GM12878 (cell line): Measurements from ENCODE around the gene KIF21A. TPM values are rescaled to one million over a fixed set of nuclear protein-coding genes. Genes with fewer than 3 reads are reported as not detected.

ENCODE experiments used
- ATAC-seq: fragments of 200-7000 bp; cut with Tn5 transposase; 3 replicates; pipeline ENCODE4 v1.9.1; 2020; ENCODE audit warnings: mild to moderate bottlenecking, moderate library complexity
- BruUV-seq: library from RNA; stranded (reverse); fragments of 400-500 nt; replicated peaks from 2 replicates; lab custom pipeline; 2021; lab: Mats Ljungman, UMichigan
- CTCF ChIA-PET: fragments of 300-600 bp; sonication (Branson Sonifier 250); formaldehyde crosslinking; extraction: SDS; loops from one replicate; lab custom pipeline; 2021; ENCODE audit warnings: inconsistent platforms; lab: Yijun Ruan, JAX
- POLR2A ChIA-PET: fragments of 350-600 bp; formaldehyde crosslinking; extraction: SDS; loops from one replicate; lab custom pipeline; 2021; ENCODE audit warnings: inconsistent platforms; lab: Charles Lee
- RAD21 ChIA-PET: fragments of 300-600 bp; sonication (Branson Sonifier 250); formaldehyde crosslinking; loops from one replicate; lab custom pipeline; 2023; ENCODE audit warnings: antibody characterized with exemption; ENCODE audit not compliant: unreplicated experiment; lab: Charles Lee
- SMC1A ChIA-PET: fragments of 300-600 bp; sonication (Branson Sonifier 250); formaldehyde crosslinking; loops from one replicate; lab custom pipeline; 2023; ENCODE audit not compliant: unreplicated experiment, uncharacterized antibody; lab: Charles Lee
- DNase-seq: peaks from one replicate; pipeline ENCODE4 v3.0.0-alpha.2; 2011; ENCODE audit warnings: low read depth, low spot score
- FAIRE-seq: peaks from 3 replicates; lab custom pipeline; 2011; peaks lifted over from hg19 to GRCh38; lab: Jason Lieb, UNC
- H2AFZ ChIP-seq: 2 replicates; pipeline ENCODE4 v1.6.0; 2011; ENCODE audit warnings: low read depth, low read length, control low read depth; ENCODE audit not compliant: control insufficient read depth
- H3K27ac ChIP-seq: 2 replicates; pipeline ENCODE4 v1.5.1; 2011; ENCODE audit warnings: control low read depth; ENCODE audit not compliant: control insufficient read depth, insufficient read depth
- H3K27me3 ChIP-seq, 2 experiments: replicated peaks in 1 of 2; 2 replicates each; pipeline versions ENCODE4 v1.6.0 to v1.6.1; 2011; ENCODE audit warnings: low read length in 1 of 2; ENCODE audit not compliant: control insufficient read depth in 2 of 2, insufficient read depth in 2 of 2
- H3K36me3 ChIP-seq, 2 experiments: 2 replicates each; pipeline ENCODE4 v1.5.1; 2011; ENCODE audit warnings: low read length in 1 of 2; ENCODE audit not compliant: control insufficient read depth in 2 of 2, insufficient read depth in 2 of 2
- H3K4me1 ChIP-seq: 2 replicates; pipeline ENCODE4 v1.6.1; 2011; ENCODE audit warnings: mild to moderate bottlenecking, low read length, moderate library complexity, mixed read lengths; ENCODE audit not compliant: control insufficient read depth, insufficient read depth
- H3K4me2 ChIP-seq: 2 replicates; pipeline ENCODE4 v1.6.0; 2011; ENCODE audit warnings: control low read depth; ENCODE audit not compliant: control insufficient read depth, insufficient read depth
- H3K4me3 ChIP-seq: fragments of 200-600 bp; sonication (generic); 2 replicates; pipeline ENCODE4 v1.5.1; 2016
- H3K79me2 ChIP-seq: 2 replicates; pipeline ENCODE4 v1.6.0; 2011; ENCODE audit warnings: low read length; ENCODE audit not compliant: control insufficient read depth, insufficient read depth
- H3K9ac ChIP-seq: 2 replicates; pipeline ENCODE4 v1.8.0; 2011; ENCODE audit warnings: low read length, control low read depth, mixed read lengths; ENCODE audit not compliant: control insufficient read depth, insufficient read depth
- H3K9me3 ChIP-seq: replicated peaks from 3 replicates; pipeline ENCODE4 v1.5.1; 2011; ENCODE audit warnings: mild to moderate bottlenecking, low read length; ENCODE audit not compliant: control insufficient read depth, insufficient read depth
- H4K20me1 ChIP-seq: 2 replicates; pipeline ENCODE4 v1.6.0; 2011; ENCODE audit not compliant: control insufficient read depth, insufficient read depth
- E2F8 ChIP-seq: fragments of 450-650 bp; IDR thresholded peaks from 2 replicates; pipeline ENCODE4 v1.6.1; 2018; ENCODE audit warnings: mild to moderate bottlenecking, low read depth, moderate library complexity; ENCODE audit not compliant: partially characterized antibody
- HCFC1 ChIP-seq: fragments of 150-350 bp; IDR thresholded peaks from 2 replicates; pipeline ENCODE4 v1.6.1; 2014; ENCODE audit warnings: low read length
- HSF1 ChIP-seq: fragments of 150-350 bp; IDR thresholded peaks from 2 replicates; pipeline ENCODE4 v1.6.1; 2014; ENCODE audit warnings: mild to moderate bottlenecking, low read depth, low read length
- PBX3 ChIP-seq: IDR thresholded peaks from 2 replicates; pipeline ENCODE4 v1.6.1; 2011; ENCODE audit warnings: mild to moderate bottlenecking, low read depth, low read length, moderate library complexity; ENCODE audit not compliant: insufficient replicate concordance
- POLR2AphosphoS5 ChIP-seq: IDR thresholded peaks from 2 replicates; pipeline ENCODE4 v1.6.1; 2011; ENCODE audit warnings: mild to moderate bottlenecking, low read length, inconsistent platforms
- SKIL ChIP-seq: fragments of 450-650 bp; IDR thresholded peaks from 2 replicates; pipeline ENCODE4 v1.6.1; 2017; ENCODE audit warnings: mild to moderate bottlenecking, low read depth, inconsistent platforms; ENCODE audit not compliant: poor library complexity, severe bottlenecking
- in situ Hi-C: fragments of 300-500 bp; cut with MboI; formaldehyde crosslinking; loops from 9 replicates; pipeline ENCODE4 v1.14.3; 2018; ENCODE audit warnings: mixed read lengths
- intact Hi-C: fragments of 100-400 bp; cut with micrococcal nuclease; formaldehyde crosslinking; loops from one replicate; pipeline ENCODE4 v1.14.2; 2022; ENCODE audit not compliant: unreplicated experiment
- polyA plus RNA-seq, 11 experiments: library from polyadenylated mRNA; depleted of rRNA in 4 of 11; unstranded in 6 of 11; stranded (reverse) in 5 of 11; fragments of >200 nt; fragmentation: Nextera tagmentation in 4 of 11; fragmentation: Illumina TruSeq in 1 of 11; extraction: Ambion mirVana in 4 of 11; extraction: Trizol in 1 of 11; gene quantifications; 1 replicate in 1 of 11; 2 replicates in 10 of 11; pipeline versions ENCODE4 v1.2.1 to v1.2.3, GENCODE V29; 2011 to 2016; ENCODE audit warnings: inconsistent platforms in 2 of 11, missing spikeins in 2 of 11, low read depth in 1 of 11
- total RNA-seq, 4 experiments: library from RNA; depleted of rRNA in 3 of 4; stranded (reverse); fragments of >200 nt in 3 of 4; fragmentation: Illumina TruSeq in 1 of 4; extraction: Trizol in 1 of 4; gene quantifications; 2 replicates each; pipeline versions ENCODE4 v1.2.1 to v1.2.3, GENCODE V29; 2013 to 2021

The KIF21A gene
- total and polyA plus RNA-seq, 10 of the 15 experiments (the other 5 are each of a cell fraction or from before 2014, with no cell fraction given), result 21.3 to 42.1 (median 24.5) TPM

- no peak for TF ChIP-seq E2F8
- TF ChIP-seq HSF1, result no peak
- TF ChIP-seq PBX3, result no peak
- TF ChIP-seq POLR2AphosphoS5, result no peak
- TF ChIP-seq HCFC1, result no peak
These were observed 133.4 kb downstream of the KIF21A start (continued) for GRCh38 chr12:39309516-39309915.

GRCh38 chr12:39301422-39301821 lies 141.5 kb downstream of the KIF21A start:
- no peak for FAIRE-seq
- Histone ChIP-seq H3K9me3 (no peaks in the 10 kb centered on the region), H2AFZ (no peak overlapping the region), H3K4me1 (no peaks in the 10 kb centered on the region), H3K27ac (no peak overlapping the region), H3K79me2 (no peaks in the 10 kb centered on the region), H3K27me3 (no peaks in the 10 kb centered on the region), H3K4me3 (no peak overlapping the region), H3K36me3 (peaks cover 0 to 3% of the 10 kb centered on the region in 2 experiments; a peak in 1 of 4 replicates), H4K20me1 (no peaks in the 10 kb centered on the region), H3K4me2 (no peak overlapping the region), H3K9ac (no peak overlapping the region)
- in situ Hi-C loops, result no loop called here
- intact Hi-C loops, result no loop called here
- ChIA-PET CTCF (no interaction called here), RAD21 (no interaction called here), POLR2A (no interaction called here), SMC1A (no interaction called here)
- no peak for ATAC-seq
- no peak for TF ChIP-seq SKIL
- DNase-seq, result no peak
- no TSS peak for BruUV-seq
